ENCODE results near the gene ULK1. TPM values are rescaled to one million over a fixed set of nuclear protein-coding genes. Genes with fewer than 3 reads are reported as not detected.

ULK1 gene
- total and polyA plus RNA-seq, 2 donors from 2014 or later: 11.4 to 33.4 TPM

GRCh38 chr12:131963381-131963780, 69.0 kb downstream of the ULK1 start:
- no peak overlapping the region for H3K9ac ChIP-seq (ENCODE audit: low read length in 3 of 3)
- no peak overlapping the region for H3K4me3 ChIP-seq (ENCODE audit: low read length in 3 of 3)
- H3K9me3 ChIP-seq (ENCODE audit: control insufficient read depth in 2 of 3, insufficient read depth in 1 of 3, low read length in 3 of 3): no peaks in the 10 kb centered on the region
- H3K27ac ChIP-seq (ENCODE audit: low read depth in 2 of 2, low read length in 2 of 2): no peak overlapping the region
- FAIRE-seq (no peak), DNase-seq (no peak)
- TF ChIP-seq CTCF (IDR thresholded peaks at IDR 0.05; ENCODE audit: borderline replicate concordance, extremely low read depth, insufficient read depth): no peak
- intact Hi-C loops (cut with DNase I): no loop called here
- no peaks in the 10 kb centered on the region for H3K36me3 ChIP-seq (ENCODE audit: control insufficient read depth in 2 of 3, insufficient read depth in 3 of 3, low read length in 3 of 3)
- no peaks in the 10 kb centered on the region for H3K4me1 ChIP-seq (ENCODE audit: control insufficient read depth in 2 of 3, insufficient read depth in 2 of 3, low read depth in 1 of 3, low read length in 3 of 3)
- no peaks in the 10 kb centered on the region for H3K27me3 ChIP-seq (ENCODE audit: control insufficient read depth, insufficient read depth, low read length)

- Histone ChIP-seq H3K36me3 (ENCODE audit: control insufficient read depth in 2 of 3, insufficient read depth in 3 of 3, low read length in 3 of 3) (no peaks in the 10 kb centered on the region), H3K4me3 (ENCODE audit: low read length in 3 of 3) (no peak overlapping the region), H3K9ac (ENCODE audit: low read length in 3 of 3) (no peak overlapping the region), H3K4me1 (ENCODE audit: control insufficient read depth in 2 of 3, insufficient read depth in 2 of 3, low read depth in 1 of 3, low read length in 3 of 3) (no peaks in the 10 kb centered on the region), H3K9me3 (ENCODE audit: control insufficient read depth in 2 of 3, insufficient read depth in 1 of 3, low read length in 3 of 3) (no peaks in the 10 kb centered on the region), H3K27me3 (ENCODE audit: control insufficient read depth, insufficient read depth, low read length) (no peaks in the 10 kb centered on the region), H3K27ac (ENCODE audit: low read depth in 2 of 2, low read length in 2 of 2) (no peak overlapping the region)
- FAIRE-seq (no peak), DNase-seq (no peak)
- intact Hi-C loops (cut with DNase I): no loop called here
- no peak for TF ChIP-seq CTCF (IDR thresholded peaks at IDR 0.05; ENCODE audit: borderline replicate concordance, extremely low read depth, insufficient read depth)
Observed at GRCh38 chr12:131965073-131965472, 70.7 kb downstream of the ULK1 start.

- Histone ChIP-seq H3K4me1 (ENCODE audit: control insufficient read depth in 2 of 3, insufficient read depth in 2 of 3, low read depth in 1 of 3, low read length in 3 of 3) (no peaks in the 10 kb centered on the region), H3K27ac (ENCODE audit: low read depth in 2 of 2, low read length in 2 of 2) (no peak overlapping the region), H3K27me3 (ENCODE audit: control insufficient read depth, insufficient read depth, low read length) (no peaks in the 10 kb centered on the region), H3K4me3 (ENCODE audit: low read length in 3 of 3) (no peak overlapping the region), H3K9ac (ENCODE audit: low read length in 3 of 3) (no peak overlapping the region), H3K9me3 (ENCODE audit: control insufficient read depth in 2 of 3, insufficient read depth in 1 of 3, low read length in 3 of 3) (no peaks in the 10 kb centered on the region), H3K36me3 (ENCODE audit: control insufficient read depth in 2 of 3, insufficient read depth in 3 of 3, low read length in 3 of 3) (no peaks in the 10 kb centered on the region)
- TF ChIP-seq CTCF (IDR thresholded peaks at IDR 0.05; ENCODE audit: borderline replicate concordance, extremely low read depth, insufficient read depth): no peak
- DNase-seq (no peak), FAIRE-seq (no peak)
- intact Hi-C loops (cut with DNase I): no loop called here
Observed at GRCh38 chr12:131971226-131971625, 76.8 kb downstream of the ULK1 start.

Other genes starting within 250 kb of the ULK1 start
- 46.2 TPM for gene SFSWAP, start 183.5 kb upstream of the ULK1 start, total RNA-seq
- gene SFSWAP, start 183.5 kb upstream of the ULK1 start, polyA plus RNA-seq (ENCODE audit: insufficient read depth, low read depth, low replicate concordance): 13.9 TPM
- 3.2 TPM for gene MMP17, start 66.2 kb upstream of the ULK1 start, total RNA-seq
- 0.82 TPM for gene MMP17, start 66.2 kb upstream of the ULK1 start, polyA plus RNA-seq (ENCODE audit: insufficient read depth, low read depth, low replicate concordance)
- 28.8 TPM for gene PUS1, start 34.7 kb downstream of the ULK1 start, total RNA-seq
- gene PUS1, start 34.7 kb downstream of the ULK1 start, polyA plus RNA-seq (ENCODE audit: insufficient read depth, low read depth, low replicate concordance): 16.1 TPM
- 44.7 TPM for gene EP400, start 55.3 kb downstream of the ULK1 start, total RNA-seq
- gene EP400, start 55.3 kb downstream of the ULK1 start, polyA plus RNA-seq (ENCODE audit: insufficient read depth, low read depth, low replicate concordance): 7.5 TPM
- gene DDX51, start 249.7 kb downstream of the ULK1 start, total RNA-seq: 19.6 TPM
- gene DDX51, start 249.7 kb downstream of the ULK1 start, polyA plus RNA-seq (ENCODE audit: insufficient read depth, low read depth, low replicate concordance): 10.3 TPM
- gene NOC4L, start 249.8 kb downstream of the ULK1 start, total RNA-seq: 20.0 TPM
- 22.3 TPM for gene NOC4L, start 249.8 kb downstream of the ULK1 start, polyA plus RNA-seq (ENCODE audit: insufficient read depth, low read depth, low replicate concordance)